ENCODE data around the gene TMEM60.

DNA sequence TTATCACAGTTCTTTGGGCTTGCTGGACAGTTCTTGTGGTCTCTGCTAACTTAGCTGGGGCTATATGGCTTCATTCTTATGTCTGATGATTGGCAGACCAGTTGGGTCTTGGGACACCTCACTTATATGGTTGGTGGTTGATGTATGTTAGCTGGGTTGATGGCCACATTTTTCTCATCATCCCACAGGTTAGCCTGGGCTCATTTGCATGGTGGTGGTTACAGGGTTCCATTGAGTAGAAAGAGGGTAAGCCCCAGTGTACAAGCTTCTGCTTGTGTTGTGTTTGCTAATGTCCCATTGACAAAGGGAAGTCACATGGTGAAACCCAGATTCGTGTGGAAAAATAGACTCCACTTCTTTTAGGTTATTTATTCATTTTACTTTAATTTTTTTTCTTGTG, 40.6 kb downstream of the TMEM60 start:
- TF ChIP-seq, protein P1, sequence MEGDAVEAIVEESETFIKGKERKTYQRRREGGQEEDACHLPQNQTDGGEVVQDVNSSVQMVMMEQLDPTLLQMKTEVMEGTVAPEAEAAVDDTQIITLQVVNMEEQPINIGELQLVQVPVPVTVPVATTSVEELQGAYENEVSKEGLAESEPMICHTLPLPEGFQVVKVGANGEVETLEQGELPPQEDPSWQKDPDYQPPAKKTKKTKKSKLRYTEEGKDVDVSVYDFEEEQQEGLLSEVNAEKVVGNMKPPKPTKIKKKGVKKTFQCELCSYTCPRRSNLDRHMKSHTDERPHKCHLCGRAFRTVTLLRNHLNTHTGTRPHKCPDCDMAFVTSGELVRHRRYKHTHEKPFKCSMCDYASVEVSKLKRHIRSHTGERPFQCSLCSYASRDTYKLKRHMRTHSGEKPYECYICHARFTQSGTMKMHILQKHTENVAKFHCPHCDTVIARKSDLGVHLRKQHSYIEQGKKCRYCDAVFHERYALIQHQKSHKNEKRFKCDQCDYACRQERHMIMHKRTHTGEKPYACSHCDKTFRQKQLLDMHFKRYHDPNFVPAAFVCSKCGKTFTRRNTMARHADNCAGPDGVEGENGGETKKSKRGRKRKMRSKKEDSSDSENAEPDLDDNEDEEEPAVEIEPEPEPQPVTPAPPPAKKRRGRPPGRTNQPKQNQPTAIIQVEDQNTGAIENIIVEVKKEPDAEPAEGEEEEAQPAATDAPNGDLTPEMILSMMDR (IDR thresholded peaks at IDR 0.05) = no peak
- no peak for TF ChIP-seq POLR2A (IDR thresholded peaks at IDR 0.05)
